H9 (cell line): Measurements from ENCODE around the gene SMIM23. TPM values are rescaled to one million over a fixed set of nuclear protein-coding genes. Genes with fewer than 3 reads are reported as not detected.

Source experiments
- DNase-seq: peaks from one replicate; pipeline ENCODE4 v3.0.0-alpha.2; 2017
- H2AFZ ChIP-seq: one replicate; pipeline ENCODE4 v1.6.1; 2013; ENCODE audit warnings: mild to moderate bottlenecking, low read length, control low read depth, moderate library complexity
- H2AK5ac ChIP-seq: 2 replicates; pipeline ENCODE4 v1.6.1; 2013; ENCODE audit warnings: low read length, control low read depth, mixed read lengths; ENCODE audit not compliant: insufficient read length
- H2BK120ac ChIP-seq: one replicate; pipeline ENCODE4 v1.6.1; 2013; ENCODE audit warnings: low read depth, mild to moderate bottlenecking, low read length, control low read depth, inconsistent platforms; ENCODE audit not compliant: poor library complexity, severe bottlenecking
- H2BK12ac ChIP-seq: 2 replicates; pipeline ENCODE4 v1.6.1; 2013; ENCODE audit warnings: low read length, control low read depth, mixed read lengths, low read depth; ENCODE audit not compliant: insufficient read length
- H2BK15ac ChIP-seq: 2 replicates; pipeline ENCODE4 v1.6.1; 2013; ENCODE audit warnings: low read depth, low read length, control low read depth
- H2BK20ac ChIP-seq: one replicate; pipeline ENCODE4 v1.6.1; 2013; ENCODE audit warnings: low read depth, mild to moderate bottlenecking, low read length, control low read depth, inconsistent platforms; ENCODE audit not compliant: poor library complexity, severe bottlenecking
- H2BK5ac ChIP-seq: 2 replicates; pipeline ENCODE4 v1.6.1; 2013; ENCODE audit warnings: low read length, control low read depth, mixed read lengths; ENCODE audit not compliant: insufficient read length
- H3K14ac ChIP-seq: 2 replicates; pipeline ENCODE4 v1.6.1; 2013; ENCODE audit warnings: low read length, control low read depth; ENCODE audit not compliant: insufficient read depth
- H3K18ac ChIP-seq: 2 replicates; pipeline ENCODE4 v1.6.1; 2013; ENCODE audit warnings: low read depth, mild to moderate bottlenecking, mixed read lengths, low read length, control low read depth; ENCODE audit not compliant: insufficient read length
- H3K23ac ChIP-seq: 2 replicates; pipeline ENCODE4 v1.6.1; 2013; ENCODE audit warnings: low read length, control low read depth, mixed read lengths, low read depth; ENCODE audit not compliant: insufficient read length
- H3K23me2 ChIP-seq: 2 replicates; pipeline ENCODE4 v1.6.1; 2013; ENCODE audit warnings: low read depth, mild to moderate bottlenecking, mixed read lengths, low read length, control low read depth; ENCODE audit not compliant: insufficient read length, poor library complexity, severe bottlenecking
- H3K27ac ChIP-seq: 2 replicates; pipeline ENCODE4 v1.5.1; 2013; ENCODE audit warnings: low read length, control low read depth, mixed read lengths, low read depth; ENCODE audit not compliant: insufficient read length
- H3K27me3 ChIP-seq: 2 replicates; pipeline ENCODE4 v1.6.1; 2013; ENCODE audit warnings: low read length, control low read depth, inconsistent platforms; ENCODE audit not compliant: insufficient read depth
- H3K4ac ChIP-seq: 2 replicates; pipeline ENCODE4 v1.6.1; 2013; ENCODE audit warnings: low read depth, mild to moderate bottlenecking, control low read depth, inconsistent platforms, low read length, moderate library complexity
- H3K4me1 ChIP-seq: 2 replicates; pipeline ENCODE4 v1.6.1; 2013; ENCODE audit warnings: low read length, control low read depth, inconsistent platforms; ENCODE audit not compliant: insufficient read depth
- H3K4me2 ChIP-seq: 2 replicates; pipeline ENCODE4 v1.6.1; 2013; ENCODE audit warnings: low read length, control low read depth, mixed read lengths; ENCODE audit not compliant: insufficient read length, insufficient read depth
- H3K56ac ChIP-seq: 2 replicates; pipeline ENCODE4 v1.6.1; 2013; ENCODE audit warnings: low read depth, mild to moderate bottlenecking, mixed read lengths, low read length, control low read depth; ENCODE audit not compliant: insufficient read length
- H3K79me1 ChIP-seq: 2 replicates; pipeline ENCODE4 v1.6.1; 2013; ENCODE audit warnings: low read depth, mild to moderate bottlenecking, moderate library complexity, low read length, control low read depth, inconsistent platforms; ENCODE audit not compliant: insufficient read depth, poor library complexity, severe bottlenecking
- H3K79me2 ChIP-seq: 2 replicates; pipeline ENCODE4 v1.6.1; 2013; ENCODE audit warnings: low read length, control low read depth, inconsistent platforms; ENCODE audit not compliant: insufficient read depth
- H3K9ac ChIP-seq: 2 replicates; pipeline ENCODE4 v1.6.1; 2013; ENCODE audit warnings: low read length, control low read depth, mixed read lengths; ENCODE audit not compliant: insufficient read length; ENCODE audit errors: extremely low read depth
- H3K9me3 ChIP-seq: one replicate; pipeline ENCODE4 v1.6.1; 2013; ENCODE audit warnings: low read depth, low read length, inconsistent platforms; ENCODE audit not compliant: control insufficient read depth
- H3T11ph ChIP-seq: one replicate; pipeline ENCODE4 v1.6.1; 2013; ENCODE audit warnings: mild to moderate bottlenecking, low read length, control low read depth, inconsistent platforms
- H4K20me1 ChIP-seq: one replicate; pipeline ENCODE4 v1.6.1; 2013; ENCODE audit not compliant: control insufficient read depth, insufficient read length, insufficient read depth
- H4K5ac ChIP-seq: 2 replicates; pipeline ENCODE4 v1.6.1; 2013; ENCODE audit warnings: low read depth, mild to moderate bottlenecking, mixed read lengths, low read length, control low read depth; ENCODE audit not compliant: insufficient read length
- H4K8ac ChIP-seq: replicated peaks from 2 replicates; pipeline ENCODE4 v1.6.1; 2013; ENCODE audit warnings: low read length, control low read depth, mixed read lengths, low read depth; ENCODE audit not compliant: insufficient read length
- H4K91ac ChIP-seq: 2 replicates; pipeline ENCODE4 v1.6.1; 2013; ENCODE audit warnings: low read depth, mild to moderate bottlenecking, moderate library complexity, mixed read lengths, low read length, control low read depth; ENCODE audit not compliant: insufficient read length
- H3K27ac Mint-ChIP-seq, 3 experiments: 2 replicates in 2 of 3; 3 replicates in 1 of 3; pipeline ENCODE4 v1.8.0; 2020 to 2021; ENCODE audit warnings: mixed read lengths in 3 of 3, mild to moderate bottlenecking in 1 of 3, moderate library complexity in 1 of 3
- H3K27me3 Mint-ChIP-seq: 2 replicates; pipeline ENCODE4 v1.8.0; 2021; ENCODE audit warnings: low read depth, mild to moderate bottlenecking, moderate library complexity, mixed read lengths
- H3K36me3 Mint-ChIP-seq, 3 experiments: 2 replicates in 2 of 3; 3 replicates in 1 of 3; pipeline ENCODE4 v1.8.0; 2020 to 2021; ENCODE audit warnings: low read depth in 3 of 3, mixed read lengths in 3 of 3; ENCODE audit not compliant: insufficient read depth in 1 of 3
- H3K4me1 Mint-ChIP-seq, 2 experiments: 2 replicates each; pipeline ENCODE4 v1.8.0; 2020; ENCODE audit warnings: mixed read lengths in 2 of 2
- H3K4me3 Mint-ChIP-seq, 2 experiments: 2 replicates in 1 of 2; 3 replicates in 1 of 2; pipeline ENCODE4 v1.8.0; 2020 to 2021; ENCODE audit warnings: mild to moderate bottlenecking in 2 of 2, mixed read lengths in 2 of 2, moderate library complexity in 1 of 2
- H3K9me3 Mint-ChIP-seq, 2 experiments: 2 replicates in 1 of 2; 3 replicates in 1 of 2; pipeline ENCODE4 v1.8.0; 2020; ENCODE audit warnings: mild to moderate bottlenecking in 2 of 2, mixed read lengths in 2 of 2, moderate library complexity in 1 of 2
- CTCF ChIP-seq: fragments of 200-600 bp; sonication (generic); conservative IDR thresholded peaks from 3 replicates; pipeline ENCODE4 v1.8.0; 2021; ENCODE audit warnings: antibody characterized with exemption, mild to moderate bottlenecking
- WGBS: extraction: QIAGEN DNeasy Blood & Tissue Kit; methylation state at CpG from one replicate; pipeline ENCODE4 v1.1.7; 2013; ENCODE audit warnings: missing lambda C conversion rate, low lambda C conversion rate, mixed read lengths; ENCODE audit not compliant: insufficient read length; ENCODE audit errors: extremely low coverage; 5-methylcytosine and 5-hydroxymethylcytosine counted together
- total RNA-seq: library from RNA; stranded (reverse); gene quantifications from 2 replicates; pipeline ENCODE4 v1.2.1, GENCODE V29; 2021

Gene SMIM23
- total RNA-seq, 1 experiment from 2014 or later, result not detected

- H4K20me1 ChIP-seq, result no peaks in the 10 kb centered on the region
- H2AK5ac ChIP-seq, result no peak overlapping the region
- no peak overlapping the region for H2BK5ac ChIP-seq
- H3K56ac ChIP-seq, result no peak overlapping the region
- no peaks in the 10 kb centered on the region for H3K27me3 ChIP-seq
- Mint-ChIP-seq H3K9me3 (peaks cover 6 to 10% of the 10 kb centered on the region in 2 experiments; a peak in 3 of 5 replicates), H3K27me3 (no peaks in the 10 kb centered on the region; the same call in 1 of the 2 replicates), H3K4me3 (no peak overlapping the region), H3K27ac (no peak overlapping the region), H3K36me3 (peaks cover 0 to 11% (median 0%) of the 10 kb centered on the region in 3 experiments; a peak in 2 of 7 replicates), H3K4me1 (peaks cover 7 to 20% of the 10 kb centered on the region in 2 experiments)
- no peaks in the 10 kb centered on the region for H3K79me2 ChIP-seq
- no CpG with 5 or more reads among the region's 7 CpGs for WGBS
- no peak overlapping the region for H2BK20ac ChIP-seq
- no peak overlapping the region for H4K8ac ChIP-seq
- no peak overlapping the region for H3K23ac ChIP-seq
- H2BK120ac ChIP-seq, result no peak overlapping the region
- H2AFZ ChIP-seq, result no peak overlapping the region
- no peak overlapping the region for H3K4ac ChIP-seq
- no peak overlapping the region for H3K9ac ChIP-seq
- no peak overlapping the region for H3K27ac ChIP-seq
- H3K9me3 ChIP-seq, result no peaks in the 10 kb centered on the region
- no peak overlapping the region for H2BK12ac ChIP-seq
- peaks cover 5% of the 10 kb centered on the region for H3K4me1 ChIP-seq
- no peak overlapping the region for H3T11ph ChIP-seq
- H3K14ac ChIP-seq, result no peak overlapping the region; the same call in 1 of the 2 replicates
- H4K91ac ChIP-seq, result no peak overlapping the region
- H3K79me1 ChIP-seq, result no peaks in the 10 kb centered on the region
- H2BK15ac ChIP-seq, result no peak overlapping the region
- no peak overlapping the region for H4K5ac ChIP-seq
- no peaks in the 10 kb centered on the region for H3K23me2 ChIP-seq
- H3K18ac ChIP-seq, result no peak overlapping the region
- no peak for TF ChIP-seq CTCF
- no peak overlapping the region for H3K4me2 ChIP-seq
- DNase-seq, result no peak
Observed at GRCh38 chr5:171835066-171835465, 49.4 kb downstream of the SMIM23 start.
